KMS-11 (cell line): Measurements from ENCODE around the gene DIAPH2.

Source experiments
- H2AFZ ChIP-seq: fragments of 200-600 bp; sonication (generic); 2 replicates; pipeline ENCODE4 v1.6.1; 2016; ENCODE audit warnings: antibody characterized with exemption, mixed run types, low read depth
- H3K27ac ChIP-seq: fragments of 200-600 bp; sonication (generic); 2 replicates; pipeline ENCODE4 v1.6.1; 2016; ENCODE audit warnings: mild to moderate bottlenecking, mixed run types
- H3K27me3 ChIP-seq: fragments of 200-600 bp; sonication (generic); 2 replicates; pipeline ENCODE4 v1.6.1; 2017; ENCODE audit warnings: mild to moderate bottlenecking, low read depth, mixed run types, moderate library complexity; ENCODE audit not compliant: insufficient read depth
- H3K36me3 ChIP-seq: fragments of 200-600 bp; sonication (generic); 2 replicates; pipeline ENCODE4 v1.6.1; 2017; ENCODE audit warnings: mild to moderate bottlenecking, mixed run types; ENCODE audit not compliant: insufficient read depth
- H3K4me1 ChIP-seq: fragments of 200-600 bp; sonication (generic); 2 replicates; pipeline ENCODE4 v1.6.1; 2016; ENCODE audit warnings: mild to moderate bottlenecking, low read depth, mixed run types; ENCODE audit not compliant: poor library complexity, severe bottlenecking
- H3K4me2 ChIP-seq: fragments of 200-600 bp; sonication (generic); 2 replicates; pipeline ENCODE4 v1.7.0; 2016; ENCODE audit warnings: mild to moderate bottlenecking, mixed run types
- H3K4me3 ChIP-seq: fragments of 200-600 bp; sonication (generic); IDR thresholded peaks from 2 replicates; pipeline ENCODE4 v1.6.1; 2017; ENCODE audit warnings: low read depth, low read length, mixed read lengths; ENCODE audit not compliant: insufficient read depth
- H3K79me2 ChIP-seq: fragments of 200-600 bp; sonication (generic); 2 replicates; pipeline ENCODE4 v1.6.1; 2016; ENCODE audit warnings: low read depth, mixed run types; ENCODE audit not compliant: insufficient read depth
- H3K9ac ChIP-seq: fragments of 200-600 bp; sonication (generic); 2 replicates; pipeline ENCODE4 v1.6.1; 2016; ENCODE audit warnings: mild to moderate bottlenecking, mixed run types
- H4K20me1 ChIP-seq: fragments of 200-600 bp; sonication (generic); 2 replicates; pipeline ENCODE4 v1.6.1; 2016; ENCODE audit warnings: mild to moderate bottlenecking, mixed run types; ENCODE audit not compliant: insufficient read depth
- CTCF ChIP-seq: fragments of 200-600 bp; sonication (generic); conservative IDR thresholded peaks from 2 replicates; pipeline ENCODE4 v1.6.1; 2017; ENCODE audit warnings: low read depth, mild to moderate bottlenecking, antibody characterized with exemption, low read length, moderate library complexity, mixed read lengths

Gene DIAPH2

GRCh38 chrX:97527725-97528124 lies 843.1 kb downstream of the DIAPH2 start:
- Histone ChIP-seq H4K20me1 (no peaks in the 10 kb centered on the region), H3K79me2 (no peaks in the 10 kb centered on the region), H3K4me2 (no peak overlapping the region), H2AFZ (no peak overlapping the region), H3K9ac (no peak overlapping the region), H3K4me1 (no peaks in the 10 kb centered on the region), H3K27me3 (no peaks in the 10 kb centered on the region), H3K4me3 (no peak overlapping the region), H3K36me3 (no peaks in the 10 kb centered on the region), H3K27ac (no peak overlapping the region)
- TF ChIP-seq CTCF, result no peak

- no peak overlapping the region for H3K27ac ChIP-seq
- H3K4me1 ChIP-seq, result no peaks in the 10 kb centered on the region
- TF ChIP-seq CTCF, result no peak
- no peak overlapping the region for H3K4me3 ChIP-seq
- no peaks in the 10 kb centered on the region for H3K27me3 ChIP-seq
- H4K20me1 ChIP-seq, result no peaks in the 10 kb centered on the region
- no peak overlapping the region for H3K9ac ChIP-seq
- H3K79me2 ChIP-seq, result no peaks in the 10 kb centered on the region
- H3K4me2 ChIP-seq, result no peak overlapping the region
- no peaks in the 10 kb centered on the region for H3K36me3 ChIP-seq
- no peak overlapping the region for H2AFZ ChIP-seq
Measured at GRCh38 chrX:97529536-97530200, 845.0 kb downstream of the DIAPH2 start.

- Histone ChIP-seq H3K4me2 (no peak overlapping the region), H3K4me3 (no peak overlapping the region), H3K9ac (no peak overlapping the region), H3K27me3 (no peaks in the 10 kb centered on the region), H3K27ac (no peak overlapping the region), H3K36me3 (no peaks in the 10 kb centered on the region), H3K79me2 (no peaks in the 10 kb centered on the region), H3K4me1 (no peaks in the 10 kb centered on the region), H2AFZ (no peak overlapping the region), H4K20me1 (no peaks in the 10 kb centered on the region)
- TF ChIP-seq CTCF, result no peak
Measured at GRCh38 chrX:97531825-97532224, 847.2 kb downstream of the DIAPH2 start.

- H3K9ac ChIP-seq, result no peak overlapping the region
- H3K27ac ChIP-seq, result no peak overlapping the region
- H3K36me3 ChIP-seq, result no peaks in the 10 kb centered on the region
- no peaks in the 10 kb centered on the region for H4K20me1 ChIP-seq
- H3K4me1 ChIP-seq, result no peaks in the 10 kb centered on the region
- H3K27me3 ChIP-seq, result no peaks in the 10 kb centered on the region
- no peak overlapping the region for H3K4me3 ChIP-seq
- H2AFZ ChIP-seq, result no peak overlapping the region
- H3K4me2 ChIP-seq, result no peak overlapping the region
- no peak for TF ChIP-seq CTCF
- no peaks in the 10 kb centered on the region for H3K79me2 ChIP-seq
Measured at GRCh38 chrX:97538745-97539144, 854.1 kb downstream of the DIAPH2 start.
